Mesendoderm (in vitro differentiated cells): ENCODE results near the gene TDRD12.
"Not testable (repeated sequence)": the region's sequence is repeated elsewhere in the genome, so short reads cannot be mapped to it uniquely, and the experiment has no call there.

Source experiments
- DNase-seq: peaks from one replicate; pipeline ENCODE4 v3.0.0; 2013
- H2AK5ac ChIP-seq: 2 replicates; pipeline ENCODE4 v1.6.1; 2013; ENCODE audit warnings: low read length, inconsistent platforms
- H2BK120ac ChIP-seq: 2 replicates; pipeline ENCODE4 v1.6.1; 2013; ENCODE audit warnings: low read depth, mild to moderate bottlenecking, low read length, moderate library complexity, mixed read lengths
- H2BK15ac ChIP-seq: replicated peaks from 2 replicates; pipeline ENCODE4 v1.6.1; 2013; ENCODE audit warnings: low read depth, mild to moderate bottlenecking, moderate library complexity
- H2BK5ac ChIP-seq: 2 replicates; pipeline ENCODE4 v1.6.1; 2013; ENCODE audit warnings: low read length, inconsistent platforms
- H3K18ac ChIP-seq: 2 replicates; pipeline ENCODE4 v1.6.1; 2013; ENCODE audit warnings: mild to moderate bottlenecking, low read length, mixed read lengths
- H3K23ac ChIP-seq: one replicate; pipeline ENCODE4 v1.6.1; 2013; ENCODE audit warnings: low read length
- H3K27ac ChIP-seq: 2 replicates; pipeline ENCODE4 v1.5.1; 2013; ENCODE audit warnings: low read depth, mild to moderate bottlenecking, inconsistent platforms, low read length, moderate library complexity
- H3K27me3 ChIP-seq: 2 replicates; pipeline ENCODE4 v1.6.1; 2013; ENCODE audit warnings: low read length, control low read depth, mild to moderate bottlenecking, inconsistent platforms; ENCODE audit not compliant: insufficient read depth, poor library complexity
- H3K36me3 ChIP-seq: 2 replicates; pipeline ENCODE4 v1.6.1; 2013; ENCODE audit warnings: low read length, inconsistent platforms; ENCODE audit not compliant: control insufficient read depth, insufficient read depth
- H3K4ac ChIP-seq: one replicate; pipeline ENCODE4 v1.6.1; 2013; ENCODE audit warnings: low read depth, mild to moderate bottlenecking, low read length, moderate library complexity
- H3K4me1 ChIP-seq: 2 replicates; pipeline ENCODE4 v1.6.1; 2013; ENCODE audit warnings: low read depth, low read length, inconsistent platforms; ENCODE audit not compliant: control insufficient read depth
- H3K4me2 ChIP-seq: 2 replicates; pipeline ENCODE4 v1.6.1; 2013; ENCODE audit warnings: low read length
- H3K4me3 ChIP-seq: 2 replicates; pipeline ENCODE4 v1.5.1; 2013; ENCODE audit warnings: mild to moderate bottlenecking, low read length
- H3K56ac ChIP-seq: one replicate; pipeline ENCODE4 v1.6.1; 2013; ENCODE audit warnings: low read length
- H3K79me1 ChIP-seq: 2 replicates; pipeline ENCODE4 v1.6.1; 2013; ENCODE audit warnings: low read length, inconsistent platforms
- H3K79me2 ChIP-seq: 2 replicates; pipeline ENCODE4 v1.6.1; 2013; ENCODE audit warnings: mild to moderate bottlenecking, low read length; ENCODE audit not compliant: control insufficient read depth, insufficient read depth
- H3K9ac ChIP-seq: 2 replicates; pipeline ENCODE4 v1.6.1; 2013; ENCODE audit warnings: low read length, inconsistent platforms
- H4K5ac ChIP-seq: one replicate; pipeline ENCODE4 v1.6.1; 2013; ENCODE audit warnings: low read length
- H4K8ac ChIP-seq: one replicate; pipeline ENCODE4 v1.6.1; 2013; ENCODE audit warnings: low read depth, mild to moderate bottlenecking, control low read depth, low read length, moderate library complexity
- WGBS: extraction: QIAGEN DNeasy Blood & Tissue Kit; methylation state at CpG from one replicate; pipeline ENCODE4 v1.1.7; 2013; ENCODE audit warnings: low lambda C conversion rate, missing lambda C conversion rate; ENCODE audit not compliant: insufficient coverage; ENCODE audit errors: extremely low coverage; 5-methylcytosine and 5-hydroxymethylcytosine counted together

TDRD12 gene

GRCh38 chr19:32787161-32787813 is 67.7 kb downstream of the TDRD12 start:
- not testable (repeated sequence) for H3K36me3 ChIP-seq, H2BK5ac ChIP-seq, H2BK15ac ChIP-seq, H3K27ac ChIP-seq, H4K8ac ChIP-seq, H3K4me1 ChIP-seq, H3K4me2 ChIP-seq, H3K4ac ChIP-seq, H4K5ac ChIP-seq, H2BK120ac ChIP-seq, H3K27me3 ChIP-seq, H3K79me1 ChIP-seq, H3K18ac ChIP-seq, H2AK5ac ChIP-seq, H3K79me2 ChIP-seq, H3K4me3 ChIP-seq, H3K23ac ChIP-seq, H3K9ac ChIP-seq
- peak overlapping the region; percentile 76 for H3K56ac ChIP-seq
- no CpG with 5 or more reads among the region's 12 CpGs for WGBS
- DNase-seq = peak; percentile 76

GRCh38 chr19:32787895-32788294 is 68.3 kb downstream of the TDRD12 start:
- H2BK120ac ChIP-seq, H2AK5ac ChIP-seq, H3K18ac ChIP-seq, H4K8ac ChIP-seq, H3K36me3 ChIP-seq, H3K23ac ChIP-seq, H3K27ac ChIP-seq, H3K4me3 ChIP-seq, DNase-seq, H3K9ac ChIP-seq, H3K4ac ChIP-seq, H2BK15ac ChIP-seq, H3K4me2 ChIP-seq, H3K79me2 ChIP-seq, H2BK5ac ChIP-seq, H3K4me1 ChIP-seq, H3K79me1 ChIP-seq, H3K27me3 ChIP-seq, H4K5ac ChIP-seq: not testable (repeated sequence)
- peak overlapping the region; percentile 76 for H3K56ac ChIP-seq
- WGBS = no CpG with 5 or more reads among the region's 5 CpGs

- Histone ChIP-seq H3K23ac (no peak overlapping the region), H3K4me2 (no peak overlapping the region), H3K79me1 (no peaks in the 10 kb centered on the region), H2AK5ac (no peak overlapping the region), H3K4me1 (no peaks in the 10 kb centered on the region), H2BK15ac (no peak overlapping the region), H3K79me2 (no peaks in the 10 kb centered on the region), H3K27ac (no peak overlapping the region), H3K4me3 (no peak overlapping the region), H4K5ac (no peak overlapping the region), H2BK120ac (no peak overlapping the region), H3K36me3 (no peaks in the 10 kb centered on the region), H4K8ac (no peak overlapping the region), H3K4ac (no peak overlapping the region), H3K9ac (no peak overlapping the region), H3K27me3 (no peaks in the 10 kb centered on the region), H2BK5ac (no peak overlapping the region), H3K56ac (no peak overlapping the region), H3K18ac (no peak overlapping the region)
- no peak for DNase-seq
- WGBS = no CpG with 5 or more reads among the region's 10 CpGs
Observed at GRCh38 chr19:32789429-32789828, 69.9 kb downstream of the TDRD12 start.

GRCh38 chr19:32798201-32798600 is 78.6 kb downstream of the TDRD12 start:
- no peaks in the 10 kb centered on the region for H3K4me1 ChIP-seq
- no CpG with 5 or more reads among the region's 4 CpGs for WGBS

GRCh38 chr19:32800191-32800590 is 80.6 kb downstream of the TDRD12 start:
- no peak overlapping the region for H3K23ac ChIP-seq
- H4K5ac ChIP-seq = no peak overlapping the region
- H2BK120ac ChIP-seq = no peak overlapping the region
- H3K4me1 ChIP-seq = no peaks in the 10 kb centered on the region
- H2BK5ac ChIP-seq = no peak overlapping the region
- H3K56ac ChIP-seq = no peak overlapping the region
- no peak overlapping the region for H3K4me3 ChIP-seq
- H3K4ac ChIP-seq = no peak overlapping the region
- H2BK15ac ChIP-seq = no peak overlapping the region
- H3K27ac ChIP-seq = no peak overlapping the region
- no peak overlapping the region for H3K4me2 ChIP-seq
- no peak overlapping the region for H3K9ac ChIP-seq
- no peaks in the 10 kb centered on the region for H3K79me1 ChIP-seq
- DNase-seq = no peak
- no peak overlapping the region for H2AK5ac ChIP-seq
- no peaks in the 10 kb centered on the region for H3K79me2 ChIP-seq
- H3K27me3 ChIP-seq = no peaks in the 10 kb centered on the region
- no peak overlapping the region for H4K8ac ChIP-seq
- no peaks in the 10 kb centered on the region for H3K36me3 ChIP-seq
- no peak overlapping the region for H3K18ac ChIP-seq

More at GRCh38 chr19:32798201-32798600, 78.6 kb downstream of the TDRD12 start:
- no peak overlapping the region for H2BK15ac ChIP-seq
- H4K5ac ChIP-seq = no peak overlapping the region
- H3K79me1 ChIP-seq = no peaks in the 10 kb centered on the region
- H3K79me2 ChIP-seq = no peaks in the 10 kb centered on the region
- H3K27ac ChIP-seq = no peak overlapping the region
- H4K8ac ChIP-seq = no peak overlapping the region
- no peak overlapping the region for H3K4me2 ChIP-seq
- H3K9ac ChIP-seq = no peak overlapping the region
- no peak overlapping the region for H3K56ac ChIP-seq
- no peak overlapping the region for H3K23ac ChIP-seq
- no peak overlapping the region for H2BK5ac ChIP-seq
- no peak overlapping the region for H2AK5ac ChIP-seq
- H3K18ac ChIP-seq = no peak overlapping the region
- H3K4ac ChIP-seq = no peak overlapping the region
- no peak overlapping the region for H2BK120ac ChIP-seq
- no peaks in the 10 kb centered on the region for H3K27me3 ChIP-seq
- DNase-seq = no peak
- H3K4me3 ChIP-seq = no peak overlapping the region
- H3K36me3 ChIP-seq = no peaks in the 10 kb centered on the region

- Histone ChIP-seq H3K23ac (no peak overlapping the region), H3K9ac (no peak overlapping the region), H3K27ac (no peak overlapping the region), H3K4me2 (no peak overlapping the region), H3K4ac (no peak overlapping the region), H3K4me3 (no peak overlapping the region), H4K5ac (no peak overlapping the region), H2AK5ac (no peak overlapping the region), H3K18ac (no peak overlapping the region), H2BK15ac (no peak overlapping the region), H3K36me3 (no peaks in the 10 kb centered on the region), H3K79me2 (no peaks in the 10 kb centered on the region), H2BK120ac (no peak overlapping the region), H3K27me3 (no peaks in the 10 kb centered on the region), H4K8ac (no peak overlapping the region), H3K56ac (no peak overlapping the region), H3K79me1 (no peaks in the 10 kb centered on the region), H3K4me1 (no peaks in the 10 kb centered on the region), H2BK5ac (no peak overlapping the region)
- WGBS = no CpG with 5 or more reads among the region's 4 CpGs
- DNase-seq = no peak
Observed at GRCh38 chr19:32800754-32801153, 81.2 kb downstream of the TDRD12 start.
